HPDE6-E6E7 (cell line): Measurements from ENCODE around the gene LRRC4C.
"Not testable (repeated sequence)": the region's sequence is repeated elsewhere in the genome, so short reads cannot be mapped to it uniquely, and the experiment has no call there.

Source experiments
- DNase-seq: peaks from one replicate; pipeline ENCODE4 v3.0.0; 2011; ENCODE audit warnings: missing footprints; ENCODE audit errors: extremely low spot score

Gene LRRC4C

GRCh38 chr11:40179541-40179940 is 1279.9 kb downstream of the LRRC4C start:
- no peak for DNase-seq

- no peak for DNase-seq
These were observed 1281.0 kb downstream of the LRRC4C start for GRCh38 chr11:40178470-40178869.

GRCh38 chr11:40175980-40176379 is 1283.5 kb downstream of the LRRC4C start:
- DNase-seq: no peak

GRCh38 chr11:40170078-40170477 is 1289.4 kb downstream of the LRRC4C start:
- DNase-seq: peak; percentile 37

GRCh38 chr11:40168414-40168813 is 1291.0 kb downstream of the LRRC4C start:
- no peak for DNase-seq

- not testable (repeated sequence) for DNase-seq
These were observed 1291.6 kb downstream of the LRRC4C start for GRCh38 chr11:40167805-40168204.

- DNase-seq: no peak
These were observed 1292.6 kb downstream of the LRRC4C start for GRCh38 chr11:40166892-40167291.

- no peak for DNase-seq
These were observed 1296.3 kb downstream of the LRRC4C start for GRCh38 chr11:40162901-40163883.

- DNase-seq: no peak
These were observed 1297.5 kb downstream of the LRRC4C start for GRCh38 chr11:40161854-40162410.

- DNase-seq: no peak
These were observed 1299.0 kb downstream of the LRRC4C start for GRCh38 chr11:40160418-40160817.

GRCh38 chr11:40149721-40150120 is 1309.7 kb downstream of the LRRC4C start:
- no peak for DNase-seq

GRCh38 chr11:40140560-40140959 is 1318.9 kb downstream of the LRRC4C start:
- no peak for DNase-seq

GRCh38 chr11:40139536-40139935 is 1319.9 kb downstream of the LRRC4C start:
- DNase-seq: no peak

GRCh38 chr11:40139066-40139465 is 1320.4 kb downstream of the LRRC4C start:
- DNase-seq: no peak

- no peak for DNase-seq
These were observed 1324.5 kb downstream of the LRRC4C start for GRCh38 chr11:40134820-40135570.

- DNase-seq: no peak
These were observed 1326.0 kb downstream of the LRRC4C start for GRCh38 chr11:40133498-40133897.

- DNase-seq: no peak
These were observed 1326.5 kb downstream of the LRRC4C start for GRCh38 chr11:40132912-40133311.

GRCh38 chr11:40130427-40130826 is 1329.0 kb downstream of the LRRC4C start:
- DNase-seq: no peak

GRCh38 chr11:40129266-40129665 is 1330.2 kb downstream of the LRRC4C start:
- DNase-seq: peak; percentile 11

- no peak for DNase-seq
These were observed 1334.4 kb downstream of the LRRC4C start for GRCh38 chr11:40125054-40125453.

GRCh38 chr11:40119661-40120060 is 1339.8 kb downstream of the LRRC4C start:
- no peak for DNase-seq

GRCh38 chr11:40118780-40119179 is 1340.7 kb downstream of the LRRC4C start:
- no peak for DNase-seq
